HG02840 (cell line): ENCODE measurements around the gene FMNL2.

ENCODE experiments used
- ATAC-seq: cut with Tn5 transposase; IDR thresholded peaks from one replicate; pipeline ENCODE4 v1.9.1; 2021; ENCODE audit warnings: mild to moderate bottlenecking, moderate library complexity, moderate number of reproducible peaks; ENCODE audit not compliant: unreplicated experiment, low FRiP score

Gene FMNL2

GRCh38 chr2:152337511-152337903 is 2.5 kb downstream of the FMNL2 start:
- ATAC-seq, result no peak

GRCh38 chr2:152339556-152340286 is 4.7 kb downstream of the FMNL2 start:
- no peak for ATAC-seq

- ATAC-seq, result no peak
Measured at GRCh38 chr2:152342259-152343046, 7.5 kb downstream of the FMNL2 start.

GRCh38 chr2:152343426-152343825 is 8.5 kb downstream of the FMNL2 start:
- ATAC-seq, result no peak

GRCh38 chr2:152344579-152345195 is 9.7 kb downstream of the FMNL2 start:
- ATAC-seq, result no peak

GRCh38 chr2:152347076-152347475 is 12.1 kb downstream of the FMNL2 start:
- no peak for ATAC-seq

- no peak for ATAC-seq
Measured at GRCh38 chr2:152348388-152348787, 13.4 kb downstream of the FMNL2 start.

- no peak for ATAC-seq
Measured at GRCh38 chr2:152349416-152349815, 14.4 kb downstream of the FMNL2 start.

- no peak for ATAC-seq
Measured at GRCh38 chr2:152350155-152350679, 15.2 kb downstream of the FMNL2 start.

GRCh38 chr2:152352616-152353015 is 17.6 kb downstream of the FMNL2 start:
- no peak for ATAC-seq

GRCh38 chr2:152353364-152353763 is 18.4 kb downstream of the FMNL2 start:
- ATAC-seq, result no peak

- ATAC-seq, result no peak
Measured at GRCh38 chr2:152354069-152354755, 19.2 kb downstream of the FMNL2 start.

- no peak for ATAC-seq
Measured at GRCh38 chr2:152354909-152355308, 19.9 kb downstream of the FMNL2 start.

- ATAC-seq, result no peak
Measured at GRCh38 chr2:152355409-152355831, 20.4 kb downstream of the FMNL2 start.

GRCh38 chr2:152359573-152360363 is 24.8 kb downstream of the FMNL2 start:
- no peak for ATAC-seq

GRCh38 chr2:152363936-152364335 is 29.0 kb downstream of the FMNL2 start:
- no peak for ATAC-seq

GRCh38 chr2:152367547-152368390 is 32.8 kb downstream of the FMNL2 start:
- no peak for ATAC-seq

GRCh38 chr2:152369176-152369860 is 34.3 kb downstream of the FMNL2 start:
- no peak for ATAC-seq
